ENCODE data around the gene TSC2.

Gene TSC2

DNA sequence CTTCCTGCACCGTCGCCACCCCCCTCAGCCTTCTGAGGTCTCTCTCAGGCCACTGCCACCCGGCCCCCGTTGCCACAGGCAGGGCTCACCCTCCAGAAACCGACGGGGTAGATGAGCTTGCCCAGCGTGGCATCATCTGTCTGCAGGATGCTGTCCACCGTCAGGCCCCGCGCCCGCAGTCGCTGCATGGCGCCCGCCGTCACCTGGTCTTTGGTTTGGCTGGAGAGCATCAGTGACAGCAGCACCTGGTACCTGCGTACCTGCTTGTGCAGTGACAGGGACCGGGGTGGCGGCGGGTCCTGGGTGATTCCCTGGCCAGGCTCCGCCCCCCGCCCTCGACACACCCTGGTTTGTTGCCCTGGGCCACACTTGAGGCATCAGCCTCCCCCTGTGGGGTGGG, 3.2 kb upstream of the TSC2 start:
- DNase-seq, result no peak

DNA sequence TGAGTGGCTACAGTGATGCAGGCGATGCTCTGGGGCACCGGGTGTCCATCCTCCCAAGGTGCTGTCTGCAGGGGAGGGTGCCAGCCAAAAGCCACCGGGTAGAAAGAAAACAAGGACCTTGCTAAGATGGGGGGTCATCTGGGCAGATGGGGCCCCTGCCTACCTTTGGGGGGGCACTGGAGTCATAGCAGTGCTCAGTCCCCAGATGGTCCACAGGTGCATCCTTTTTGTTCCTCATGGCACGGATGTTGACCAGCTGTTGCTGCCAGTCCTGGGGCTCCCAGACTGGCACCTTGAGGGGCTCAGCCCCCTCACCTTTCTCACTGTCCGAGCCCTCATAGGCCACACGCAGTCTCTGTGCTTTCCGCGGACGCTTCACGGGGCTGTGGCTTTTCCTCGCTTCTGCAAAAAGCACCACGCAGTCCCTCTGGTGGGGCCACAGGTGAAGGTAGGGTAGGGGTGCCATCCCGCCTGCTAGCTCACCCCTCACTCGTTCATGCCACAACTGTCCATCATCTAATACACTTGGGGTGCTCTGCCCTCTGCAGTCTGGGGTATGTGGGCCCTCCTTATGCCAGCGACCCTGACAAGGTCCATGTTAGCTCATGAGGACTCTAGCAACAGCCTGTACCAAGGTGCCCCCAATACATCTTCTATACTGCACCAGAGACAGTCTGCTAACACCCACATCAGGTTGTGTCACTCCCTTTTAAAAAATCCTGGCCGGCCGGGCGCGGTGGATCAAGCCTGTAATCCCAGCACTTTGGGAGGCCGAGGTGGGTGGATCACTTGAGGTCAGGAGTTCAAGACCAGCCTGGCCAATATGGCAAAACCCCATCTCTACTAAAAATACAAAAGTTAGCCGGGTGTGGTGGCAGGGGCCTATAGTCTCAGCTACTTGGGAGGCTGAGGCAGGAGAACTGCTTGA, 1.6 kb upstream of the TSC2 start:
- DNase-seq, result no peak

DNA sequence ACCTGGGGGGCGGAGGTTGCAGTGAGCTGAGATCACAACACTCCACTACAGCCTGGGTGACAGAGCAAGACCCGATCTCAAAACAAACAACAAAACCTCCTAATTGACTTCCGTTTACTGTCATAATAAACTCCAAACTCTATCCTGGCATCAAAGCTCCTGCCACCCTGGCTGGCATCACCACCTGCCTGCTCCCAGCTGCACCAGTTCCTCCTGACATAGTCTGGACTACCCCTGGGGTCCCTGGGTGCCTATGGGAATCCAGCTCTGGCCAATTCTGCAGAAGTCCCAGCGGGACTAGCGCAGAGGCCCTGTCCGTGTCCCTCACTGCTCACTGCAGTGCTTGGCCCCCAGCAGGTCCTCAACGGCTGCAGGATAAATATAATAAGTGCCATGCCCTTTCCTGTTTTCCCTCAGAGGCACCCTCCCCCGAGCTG, 874 bp upstream of the TSC2 start:
- no peak for DNase-seq

DNA sequence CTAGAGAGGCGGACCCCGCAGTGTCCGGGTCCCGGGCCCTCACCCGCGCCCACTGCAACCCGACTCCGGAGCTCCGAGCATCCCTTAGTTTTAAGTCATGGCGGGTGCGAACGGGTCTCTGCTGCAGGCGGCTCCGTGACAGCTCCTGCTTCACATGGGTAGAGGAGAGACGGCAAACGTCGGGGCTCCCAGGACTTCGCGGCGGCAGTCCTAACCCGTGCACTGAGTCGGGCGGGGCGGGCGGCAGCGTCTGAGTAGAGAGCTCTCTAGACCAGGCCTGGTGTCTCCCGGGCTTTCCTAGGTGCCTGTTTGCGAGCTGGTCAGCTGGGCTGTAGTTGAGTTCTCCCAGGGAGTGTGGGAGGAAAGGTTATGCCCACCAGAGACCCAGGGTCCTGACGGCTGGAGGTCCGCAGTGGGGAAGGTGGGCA, 345 bp downstream of the TSC2 start:
- DNase-seq, result no peak

DNA sequence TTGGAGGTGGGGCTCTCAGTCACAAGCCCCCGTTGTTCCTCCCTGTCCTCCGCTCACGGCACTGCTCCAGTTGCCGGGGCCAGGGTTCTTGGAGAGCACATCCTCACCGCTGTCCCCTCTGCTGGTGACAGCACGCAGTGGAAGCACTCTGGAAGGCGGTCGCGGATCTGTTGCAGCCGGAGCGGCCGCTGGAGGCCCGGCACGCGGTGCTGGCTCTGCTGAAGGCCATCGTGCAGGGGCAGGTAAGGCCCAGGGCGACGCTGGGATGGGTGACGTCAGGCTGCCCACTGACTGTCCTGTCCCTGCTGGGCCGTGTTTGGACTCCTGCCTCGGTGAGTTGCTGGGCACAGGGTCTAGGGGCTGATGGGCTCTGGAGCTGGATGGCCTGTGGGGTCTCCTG, 5.4 kb downstream of the TSC2 start:
- no peak for DNase-seq

DNA sequence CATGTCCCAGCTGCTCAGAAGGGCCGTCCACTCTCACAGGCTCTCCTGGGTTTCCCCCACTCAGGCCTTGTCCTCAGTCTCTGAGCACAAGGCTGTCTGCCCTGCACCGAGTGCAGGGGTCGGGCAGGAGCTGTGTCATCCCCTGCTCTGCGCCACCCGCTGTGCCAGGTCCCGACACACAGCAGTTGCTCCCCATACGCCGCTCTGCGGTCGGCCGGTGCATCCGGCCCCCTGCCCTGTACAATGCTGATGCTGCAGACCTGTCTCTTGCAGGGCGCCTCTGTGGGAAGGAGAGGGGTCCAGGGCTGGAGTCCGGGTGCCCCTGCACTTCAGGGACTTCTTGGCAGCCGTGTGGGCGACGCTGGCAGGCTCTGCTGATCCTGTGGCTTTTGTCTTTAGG, 6.1 kb downstream of the TSC2 start:
- no peak for DNase-seq

DNA sequence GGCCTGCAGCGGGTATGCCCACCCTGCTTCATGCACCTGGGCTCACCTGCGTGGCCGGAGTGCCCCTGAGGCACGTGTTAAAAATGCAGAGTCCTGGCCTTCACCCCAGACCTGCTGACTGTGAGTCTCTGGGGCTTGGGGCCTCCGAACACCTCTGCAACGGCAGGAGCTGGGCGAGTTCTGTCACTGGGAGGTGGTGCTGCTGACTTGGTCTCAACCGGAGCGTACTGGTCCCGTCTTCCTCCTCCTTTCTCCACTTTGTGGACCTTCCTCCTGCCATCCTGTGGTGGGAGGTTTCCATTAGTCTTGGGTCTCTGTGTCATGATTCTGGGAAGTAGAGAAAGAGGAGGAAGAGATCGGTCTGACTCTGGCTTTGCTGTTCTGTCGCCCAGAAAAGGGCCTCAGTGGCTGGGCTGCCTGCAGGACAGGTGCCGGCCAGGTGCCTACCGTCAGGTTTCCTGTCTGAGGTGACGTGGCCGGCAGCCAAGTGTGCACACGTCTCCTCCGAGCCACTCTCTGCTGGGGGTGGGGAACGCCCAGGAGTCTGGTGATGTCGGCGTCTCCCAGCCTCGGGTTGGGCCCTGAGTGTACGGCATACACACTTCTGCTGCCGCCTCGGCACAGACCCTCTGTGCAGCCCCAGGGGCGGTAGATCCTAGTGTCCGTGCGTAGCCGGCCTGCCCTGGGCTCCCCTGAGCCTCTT, 6.9 kb downstream of the TSC2 start:
- DNase-seq, result no peak

DNA sequence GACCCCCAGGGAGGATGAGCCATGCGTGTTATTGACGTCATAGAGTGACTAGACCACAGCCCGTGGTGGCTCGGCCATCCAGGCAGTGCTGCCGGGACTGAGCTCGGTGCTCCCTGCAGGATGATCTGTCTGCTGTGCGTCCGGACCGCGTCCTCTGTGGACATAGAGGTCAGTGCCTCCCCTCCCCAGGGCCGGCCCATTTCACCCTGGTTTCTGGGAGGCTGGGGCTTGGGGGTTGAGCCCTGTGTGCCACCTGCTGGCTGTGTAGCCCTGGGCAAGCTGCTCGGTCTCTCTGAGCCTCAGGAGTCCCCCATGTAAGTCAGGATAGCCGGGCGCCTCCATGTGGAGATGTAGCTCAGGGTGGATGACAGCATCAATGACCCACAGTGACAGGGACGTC, 8.3 kb downstream of the TSC2 start:
- no peak for DNase-seq

DNA sequence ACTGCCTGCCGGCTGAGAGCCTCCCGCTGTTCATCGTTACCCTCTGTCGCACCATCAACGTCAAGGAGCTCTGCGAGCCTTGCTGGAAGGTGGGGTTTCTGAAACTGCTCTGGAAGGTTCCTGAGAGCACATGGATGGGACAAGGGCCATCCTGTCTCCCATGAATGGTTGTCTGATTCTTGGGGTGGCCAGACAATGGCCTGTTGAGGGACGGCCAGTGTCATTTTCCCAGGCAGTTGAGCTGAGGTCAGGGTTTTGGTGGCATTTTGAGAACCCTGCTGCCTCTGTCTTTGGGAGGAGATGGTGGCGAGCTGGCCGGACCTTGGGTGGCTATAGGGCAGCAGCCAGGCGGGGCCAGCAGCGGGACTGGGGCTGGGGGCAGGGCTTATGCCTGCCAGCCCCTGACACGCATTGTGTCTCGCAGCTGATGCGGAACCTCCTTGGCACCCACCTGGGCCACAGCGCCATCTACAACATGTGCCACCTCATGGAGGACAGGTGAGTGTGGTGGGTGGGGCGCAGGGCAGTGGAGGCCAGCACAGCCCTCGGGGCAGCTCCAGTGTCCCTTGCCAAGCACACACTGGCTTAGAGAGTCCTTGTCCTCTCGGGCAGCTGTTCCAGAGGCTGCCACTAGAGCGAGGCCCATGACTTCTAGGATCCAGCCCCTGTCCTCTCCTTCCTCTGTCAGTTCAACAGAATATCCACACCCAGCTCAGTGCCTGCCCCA, 9.1 kb downstream of the TSC2 start:
- no peak for DNase-seq

DNA sequence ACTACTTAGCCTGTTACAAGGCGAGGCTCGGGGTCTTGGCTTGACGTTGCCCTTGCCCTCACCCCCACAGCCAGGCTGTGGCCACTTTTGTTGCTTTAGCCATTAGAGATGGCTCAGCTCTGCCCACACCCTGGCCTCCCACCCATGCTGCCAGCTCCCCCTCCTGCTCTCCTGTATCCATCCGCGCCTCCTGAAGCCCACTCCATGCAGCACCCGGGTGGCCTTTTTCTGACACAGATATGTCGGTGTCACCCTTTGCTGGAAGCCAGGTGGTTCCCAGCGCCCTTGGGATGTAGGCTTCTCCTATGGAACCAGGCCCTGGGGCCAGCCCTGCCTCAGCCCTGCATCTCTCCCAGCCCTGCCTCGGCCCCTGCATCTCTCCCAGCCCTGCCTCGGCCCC, 9.7 kb downstream of the TSC2 start:
- no peak for DNase-seq

DNA sequence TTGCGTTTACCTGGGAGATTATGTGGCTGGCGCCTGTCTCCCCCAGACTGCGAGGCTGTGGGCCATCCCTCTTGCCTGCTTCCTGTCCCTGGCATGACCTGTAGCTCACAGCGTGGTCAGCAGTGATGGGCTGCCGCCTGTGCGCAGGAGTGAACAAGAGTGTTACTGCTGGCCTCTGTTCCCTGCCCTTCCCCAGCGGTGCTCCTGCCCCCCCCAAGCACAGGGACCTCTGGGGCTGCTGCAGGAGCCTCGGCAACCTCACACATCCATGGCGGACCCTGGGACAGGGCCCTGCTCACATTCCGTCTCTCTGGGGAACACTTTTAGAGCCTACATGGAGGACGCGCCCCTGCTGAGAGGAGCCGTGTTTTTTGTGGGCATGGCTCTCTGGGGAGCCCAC, 10.6 kb downstream of the TSC2 start:
- no peak for DNase-seq

DNA sequence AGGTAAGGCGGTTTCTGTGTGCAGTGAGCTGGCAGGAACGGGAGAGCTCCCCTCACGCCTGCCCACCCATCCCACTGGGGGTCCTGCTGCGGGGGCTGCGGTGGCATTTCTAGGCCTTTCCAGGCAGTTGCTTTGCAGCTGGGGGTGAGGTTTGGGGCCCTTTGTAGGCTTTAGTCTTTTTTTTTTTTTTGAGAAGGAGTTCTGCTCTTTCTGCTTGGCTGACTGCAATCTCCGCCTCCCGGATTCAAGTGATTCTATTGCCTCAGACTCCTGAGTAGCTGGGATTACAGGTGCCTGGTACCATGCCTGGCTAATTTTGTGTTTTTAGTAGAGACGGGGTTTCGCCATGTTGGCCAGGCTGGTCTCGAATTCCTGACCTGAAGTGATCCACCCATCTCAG, 11.1 kb downstream of the TSC2 start:
- DNase-seq, result no peak

DNA sequence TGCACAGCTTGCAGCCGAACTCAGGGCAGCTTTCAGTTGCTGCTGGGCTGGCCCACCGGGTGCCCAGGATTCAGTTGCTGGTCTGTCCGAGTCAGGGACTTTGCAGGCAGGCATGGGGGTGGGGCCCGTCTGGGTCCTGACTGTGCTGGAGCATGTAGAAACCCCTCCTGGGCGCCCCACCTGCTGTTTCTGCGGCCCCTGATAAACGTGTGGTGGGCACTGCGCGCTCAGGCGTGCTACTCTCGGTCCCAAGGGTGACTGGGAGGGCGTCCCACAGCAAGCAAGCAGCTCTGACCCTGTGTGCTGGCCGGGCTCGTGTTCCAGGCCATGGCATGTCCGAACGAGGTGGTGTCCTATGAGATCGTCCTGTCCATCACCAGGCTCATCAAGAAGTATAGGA, 12.6 kb downstream of the TSC2 start:
- DNase-seq, result no peak

DNA sequence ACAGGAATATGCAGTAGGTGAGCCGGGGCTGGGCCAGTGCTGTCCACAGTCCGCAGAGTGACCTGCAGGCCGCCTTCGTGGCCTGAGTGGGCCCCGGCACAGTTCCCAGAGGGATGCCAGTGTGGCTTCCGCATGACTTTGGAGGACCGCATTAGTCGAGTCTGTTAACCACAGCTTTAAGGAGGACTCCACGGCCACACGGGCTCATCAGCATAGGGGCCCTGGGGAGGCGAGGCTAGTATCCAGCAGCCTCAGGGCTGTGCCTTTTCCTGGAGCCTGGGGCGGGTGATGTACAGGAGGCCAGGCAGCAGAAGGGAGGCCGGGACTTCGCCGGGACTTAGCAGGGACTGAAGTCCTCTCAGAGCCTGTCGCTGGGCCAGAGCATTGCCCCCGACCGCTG, 13.2 kb downstream of the TSC2 start:
- DNase-seq, result no peak

DNA sequence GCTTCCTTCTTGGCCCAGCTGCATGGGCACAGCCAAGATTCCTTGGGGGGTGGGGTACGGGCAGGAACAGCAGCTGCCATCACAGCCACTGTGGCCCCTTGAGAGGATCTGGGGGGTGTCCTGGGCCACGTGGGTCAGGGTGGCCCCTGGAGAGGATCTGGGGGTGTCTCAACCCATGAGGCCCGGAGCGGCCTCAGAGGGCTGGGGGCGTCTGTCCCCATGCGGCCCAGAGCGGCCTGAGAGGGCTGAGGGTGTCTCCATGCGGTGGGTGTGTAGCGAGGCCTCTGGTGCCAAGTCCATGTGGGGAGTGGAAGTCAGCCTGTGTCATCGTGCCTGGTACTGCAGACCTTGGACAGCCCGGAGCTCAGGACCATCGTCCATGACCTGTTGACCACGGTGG, 13.7 kb downstream of the TSC2 start:
- no peak for DNase-seq

DNA sequence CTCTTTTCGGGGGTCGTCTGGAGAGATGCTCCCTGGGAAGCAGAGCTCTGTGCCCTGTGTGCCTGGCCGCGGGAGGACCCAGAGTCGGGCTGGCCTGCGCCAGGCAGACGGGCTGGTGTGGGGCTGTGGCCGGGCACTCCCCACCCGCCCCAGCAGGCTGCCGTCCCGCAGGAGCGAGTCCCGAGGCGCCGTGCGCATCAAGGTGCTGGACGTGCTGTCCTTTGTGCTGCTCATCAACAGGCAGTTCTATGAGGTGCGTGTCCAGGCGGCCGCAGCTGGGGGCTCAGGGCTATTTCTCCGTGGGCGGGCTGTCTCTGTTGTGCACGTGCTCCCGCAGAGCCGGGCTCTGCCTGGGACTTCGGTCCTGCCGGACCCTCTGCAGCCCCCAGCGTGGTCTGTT, 15.0 kb downstream of the TSC2 start:
- no peak for DNase-seq

DNA sequence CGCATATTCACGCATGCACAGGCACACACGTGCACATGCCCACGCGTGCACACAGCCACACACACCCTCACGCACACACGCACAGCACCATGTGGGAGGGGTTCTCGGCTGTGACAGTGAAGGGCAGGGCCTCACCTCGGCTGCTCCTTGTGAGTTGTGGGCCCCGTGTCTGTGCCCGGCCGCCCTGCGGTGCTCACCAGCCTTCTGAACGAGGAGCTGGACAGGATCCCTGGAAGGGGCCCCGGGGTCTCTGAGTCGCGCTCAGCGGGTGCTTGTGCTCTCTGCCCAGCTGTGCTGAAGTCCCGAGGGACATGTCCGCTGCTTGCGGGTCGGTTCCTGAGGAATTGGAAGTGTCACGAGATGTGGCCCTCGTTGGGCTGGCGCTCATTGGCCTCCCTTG, 16.1 kb downstream of the TSC2 start:
- DNase-seq, result no peak

DNA sequence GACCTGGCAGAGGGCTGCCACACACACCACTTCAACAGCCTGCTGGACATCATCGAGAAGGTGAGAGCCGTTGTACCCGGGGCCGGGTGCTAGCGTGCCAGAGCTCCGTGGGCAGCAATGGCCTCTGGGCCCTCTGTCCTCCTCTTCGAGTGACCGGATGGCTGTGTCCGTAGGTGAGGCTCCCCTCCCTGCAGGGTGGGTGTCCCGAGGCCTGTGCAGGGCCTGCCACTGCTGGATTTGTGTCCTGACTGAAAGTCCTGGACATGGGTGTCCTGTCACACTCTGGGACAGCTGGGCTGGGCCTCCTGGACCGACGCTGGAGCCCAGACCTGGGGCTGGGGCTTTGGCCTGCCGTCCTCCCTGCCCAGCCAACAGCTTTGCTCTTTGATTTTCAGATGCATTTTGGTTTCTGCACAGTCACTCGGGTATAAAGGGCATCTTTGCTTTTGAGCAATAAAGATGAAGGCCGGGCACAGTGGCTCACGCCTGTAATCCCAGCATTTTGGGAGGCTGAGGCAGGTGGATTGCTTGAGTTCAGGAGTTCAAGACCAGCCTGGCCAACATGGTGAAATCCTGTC, 16.7 kb downstream of the TSC2 start:
- DNase-seq, result no peak

DNA sequence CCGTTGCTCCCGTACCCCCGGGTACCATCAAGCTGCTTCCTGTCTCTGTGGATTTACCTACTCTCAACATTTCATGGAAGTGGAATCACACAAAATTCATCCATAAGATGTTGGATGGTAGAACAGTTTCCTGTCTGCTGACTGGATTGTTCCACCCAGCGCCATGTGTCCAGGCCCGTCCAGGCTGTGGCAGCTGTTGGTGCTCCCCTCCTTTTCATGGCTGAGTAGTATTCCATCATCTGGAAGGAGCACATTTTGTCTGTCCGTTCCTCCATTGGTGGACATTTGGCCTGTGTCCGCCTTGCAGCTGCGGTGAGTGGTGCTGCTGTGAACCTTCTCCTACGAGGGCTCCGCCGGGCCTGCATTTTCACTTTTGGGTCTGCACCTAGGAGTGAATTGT, 18.4 kb downstream of the TSC2 start:
- no peak for DNase-seq

DNA sequence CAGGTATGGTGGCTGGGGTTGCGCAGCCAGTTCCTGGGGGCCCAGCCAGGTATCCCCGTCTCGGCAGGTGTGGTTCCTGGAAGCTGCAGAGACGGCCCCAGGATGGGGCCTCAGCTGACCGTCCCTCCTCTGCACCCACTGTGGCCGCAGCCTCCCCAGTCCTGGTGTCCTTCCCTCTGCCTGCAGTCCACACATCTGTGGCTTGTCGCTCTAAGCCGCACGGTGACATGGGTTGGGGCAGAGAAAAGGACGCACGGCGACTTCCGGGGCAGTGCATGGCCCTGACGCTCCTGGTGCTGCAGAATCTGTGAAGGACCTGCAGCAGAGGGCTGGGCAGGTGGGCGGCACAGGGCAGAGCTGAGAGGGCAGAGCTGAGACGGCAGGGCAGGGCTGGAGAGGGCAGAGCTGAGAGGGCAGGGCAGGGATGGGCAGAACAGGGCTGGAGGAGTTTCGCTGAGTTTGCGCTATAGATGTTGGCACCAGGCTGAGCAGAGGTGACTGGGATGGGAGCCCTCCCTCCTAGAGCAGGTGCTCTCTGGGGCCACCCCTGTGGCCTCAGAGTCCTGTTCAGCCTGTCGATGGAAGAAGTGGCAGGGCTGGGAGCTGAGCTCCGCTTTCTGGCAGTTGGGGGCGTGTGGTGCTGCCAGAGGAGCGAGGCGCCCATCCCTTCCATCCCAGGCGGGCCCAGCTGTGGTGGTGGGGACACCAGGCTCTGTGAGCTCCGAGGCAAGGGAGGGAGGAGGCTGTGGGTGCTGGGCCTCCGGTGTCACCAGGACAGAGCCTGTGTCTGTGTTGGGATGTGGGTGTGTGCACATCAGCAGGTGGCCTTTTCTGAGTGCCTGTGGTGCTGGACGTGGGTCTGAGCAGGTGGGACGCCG, 23.0 kb downstream of the TSC2 start:
- no peak for DNase-seq

DNA sequence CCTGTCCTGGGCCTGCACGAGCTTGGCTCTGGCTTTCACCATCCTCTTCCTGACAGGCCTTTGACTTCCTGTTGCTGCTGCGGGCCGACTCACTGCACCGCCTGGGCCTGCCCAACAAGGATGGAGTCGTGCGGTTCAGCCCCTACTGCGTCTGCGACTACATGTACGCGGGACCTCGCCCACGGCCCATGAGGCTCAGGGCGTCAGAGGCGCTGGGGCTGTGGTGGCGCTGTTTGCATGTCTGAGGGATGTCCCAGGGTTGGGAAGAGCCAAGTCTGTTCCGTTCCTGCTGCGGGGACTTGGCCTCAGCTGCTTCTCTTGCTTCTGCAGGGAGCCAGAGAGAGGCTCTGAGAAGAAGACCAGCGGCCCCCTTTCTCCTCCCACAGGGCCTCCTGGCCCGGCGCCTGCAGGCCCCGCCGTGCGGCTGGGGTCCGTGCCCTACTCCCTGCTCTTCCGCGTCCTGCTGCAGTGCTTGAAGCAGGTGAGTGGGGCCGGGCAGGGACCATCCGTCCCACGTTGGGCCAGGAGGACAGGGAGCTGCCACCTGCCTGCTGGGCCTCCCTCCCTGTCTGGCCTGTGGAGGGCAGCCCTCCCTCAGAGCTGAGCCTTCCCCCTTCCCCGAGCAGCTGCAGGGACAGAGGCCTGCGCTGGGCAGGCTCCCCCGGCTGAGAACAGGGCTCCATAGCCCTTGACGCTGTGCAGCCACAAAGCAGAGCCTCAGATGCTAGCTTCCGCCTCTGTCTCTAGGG, 23.8 kb downstream of the TSC2 start:
- no peak for DNase-seq

DNA sequence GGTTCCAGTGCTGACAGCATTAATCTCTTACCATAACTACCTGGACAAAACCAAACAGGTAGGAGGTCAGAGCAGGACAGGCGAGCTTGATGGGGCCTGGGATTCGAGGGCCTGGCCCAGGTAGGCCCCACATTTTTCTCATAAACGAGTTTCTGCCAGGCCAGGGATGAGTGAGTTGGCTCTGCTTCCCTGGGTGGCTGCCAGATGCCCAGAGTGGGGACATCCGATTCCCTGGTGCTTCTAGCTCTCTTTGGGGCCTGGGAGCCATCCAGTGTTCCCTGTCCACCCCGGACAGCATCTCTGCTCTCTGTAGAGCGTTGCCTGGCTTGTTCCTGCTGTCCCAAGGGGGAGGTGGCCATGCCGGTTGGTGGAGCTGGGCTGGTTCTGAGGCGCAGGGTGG, 25.1 kb downstream of the TSC2 start:
- no peak for DNase-seq
